Fibroblast of skin of back (primary cell): ENCODE data around the gene FBXW11.

Experiments used
- DNase-seq: peaks from one replicate; pipeline ENCODE4 v3.0.0-alpha.2; 2013

Gene FBXW11

GRCh38 chr5:172015346-172015745 is 8.9 kb upstream of the FBXW11 start:
- no peak for DNase-seq

GRCh38 chr5:172010278-172010677 is 3.8 kb upstream of the FBXW11 start:
- peak; percentile 12 for DNase-seq

DNA sequence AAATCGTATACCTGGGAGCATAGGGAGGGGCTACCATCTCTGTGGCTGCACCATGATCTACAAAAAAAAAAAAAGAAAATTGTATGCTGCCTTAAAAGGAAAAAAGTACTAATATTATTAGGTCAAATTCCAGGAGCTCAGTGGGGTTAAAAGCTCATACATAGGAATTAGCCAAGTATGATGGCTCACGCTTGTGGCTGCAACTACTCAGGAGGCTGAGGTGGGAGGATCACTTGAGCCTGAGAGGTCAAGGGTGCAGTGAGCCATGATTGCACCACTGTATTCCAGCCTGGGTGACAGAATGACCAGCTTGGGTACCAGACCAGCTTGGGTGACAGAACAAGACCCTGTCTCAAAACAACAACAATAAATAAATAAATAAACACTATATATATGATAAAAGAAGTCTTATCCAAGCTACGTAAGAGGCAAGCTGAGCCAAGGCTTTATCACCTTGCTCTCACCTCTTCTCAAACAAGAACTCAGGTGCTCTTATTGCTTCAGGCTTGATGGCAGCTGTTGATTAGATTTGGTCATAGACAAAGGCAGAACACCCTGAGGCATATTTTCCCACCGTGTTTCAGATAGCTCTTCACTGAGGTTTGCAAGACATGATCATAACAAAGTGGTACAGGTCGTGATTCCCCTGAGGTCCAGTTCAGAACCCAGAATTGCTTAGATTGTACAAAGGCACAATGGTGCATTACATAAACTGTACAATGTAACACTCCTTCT is 3.3 kb upstream of the FBXW11 start:
- no peak for DNase-seq

DNA sequence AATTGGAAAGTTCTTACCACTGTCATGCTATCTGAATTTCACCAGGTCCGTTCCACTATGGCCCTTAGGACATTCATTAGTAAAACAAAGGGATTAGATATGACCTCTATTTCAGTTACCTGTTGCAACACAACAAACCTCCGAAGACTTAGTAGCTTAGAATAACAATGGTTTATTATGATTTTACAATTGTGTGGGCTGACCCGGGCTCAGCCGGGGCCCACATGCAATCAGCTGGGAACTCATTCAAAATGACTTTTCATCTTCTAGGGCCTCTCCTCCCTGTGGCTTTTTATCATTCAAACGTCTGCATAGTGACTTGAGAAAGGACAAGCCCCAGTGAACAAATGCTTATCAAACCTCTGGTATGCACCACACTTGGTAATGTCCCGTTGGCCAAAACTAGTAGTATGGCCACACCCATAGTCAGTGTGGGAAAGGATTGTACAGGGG is 2.3 kb upstream of the FBXW11 start:
- DNase-seq: peak; percentile 45

- DNase-seq: peak; percentile 50
Measured at GRCh38 chr5:172008111-172008455, 1.6 kb upstream of the FBXW11 start.

- DNase-seq: peak; percentile 8
Measured at GRCh38 chr5:172007175-172008110, 1.0 kb upstream of the FBXW11 start.

GRCh38 chr5:172005708-172006320 is 624 bp downstream of the FBXW11 start:
- peak; percentile 24 for DNase-seq

DNA sequence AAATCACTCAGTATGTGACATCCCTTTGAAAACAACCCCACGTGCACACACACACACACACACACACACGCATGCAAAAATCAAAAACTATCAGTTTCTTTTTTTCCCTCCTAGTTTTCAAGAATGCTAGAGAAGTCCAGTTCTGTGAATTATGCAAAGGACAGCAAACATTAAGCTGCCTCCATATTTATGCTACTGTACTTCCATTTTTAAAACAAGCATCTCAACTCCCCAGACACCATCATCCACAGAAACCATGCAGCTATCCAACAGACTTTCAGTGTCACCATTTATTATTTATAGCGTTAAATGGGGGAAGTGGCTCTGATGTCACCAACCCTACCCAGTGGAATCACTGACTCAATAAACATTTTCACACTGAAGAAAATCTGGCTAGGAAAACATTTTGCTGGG is 1.6 kb downstream of the FBXW11 start:
- peak; percentile 43 for DNase-seq

DNA sequence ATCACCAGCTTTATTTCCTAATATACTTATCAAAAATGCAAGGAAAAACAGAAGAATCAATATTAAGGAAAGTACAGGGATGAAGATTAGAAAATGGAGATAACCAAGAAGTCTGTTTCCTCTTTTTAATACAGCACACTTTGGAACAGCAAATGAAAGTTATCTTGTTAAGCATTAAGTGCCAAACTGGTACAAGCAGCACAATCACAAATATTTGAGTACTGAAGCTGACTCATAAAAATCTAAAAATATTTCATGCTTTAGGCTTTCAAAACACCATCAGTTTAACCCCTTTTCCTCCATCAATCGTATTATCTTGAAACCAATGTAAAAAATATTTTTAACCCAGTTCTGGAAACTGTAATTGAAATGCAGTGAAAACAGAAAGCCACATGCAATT is 2.7 kb downstream of the FBXW11 start:
- DNase-seq: peak; percentile 49

- DNase-seq: no peak
Measured at GRCh38 chr5:172002840-172003512, 3.5 kb downstream of the FBXW11 start.

DNA sequence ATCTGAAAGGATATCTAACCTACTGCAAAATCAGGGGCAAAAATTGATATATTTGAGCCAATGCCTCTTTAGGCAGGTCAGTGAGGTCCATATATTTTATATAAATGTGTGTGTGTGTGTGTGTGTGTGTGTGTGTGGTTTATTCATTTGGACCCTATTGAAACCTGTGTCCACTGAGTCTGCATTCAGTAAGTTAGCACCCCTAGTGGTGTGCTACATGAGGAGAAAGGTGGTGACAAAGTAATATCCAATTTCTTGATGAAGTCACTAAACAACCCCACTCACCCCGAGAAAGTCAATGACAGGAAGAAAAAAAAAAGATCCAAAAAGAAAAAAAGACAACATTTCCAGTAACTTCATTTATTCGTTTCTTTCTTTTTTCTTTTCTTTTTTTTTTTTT is 4.1 kb downstream of the FBXW11 start:
- peak; percentile 19 for DNase-seq

DNA sequence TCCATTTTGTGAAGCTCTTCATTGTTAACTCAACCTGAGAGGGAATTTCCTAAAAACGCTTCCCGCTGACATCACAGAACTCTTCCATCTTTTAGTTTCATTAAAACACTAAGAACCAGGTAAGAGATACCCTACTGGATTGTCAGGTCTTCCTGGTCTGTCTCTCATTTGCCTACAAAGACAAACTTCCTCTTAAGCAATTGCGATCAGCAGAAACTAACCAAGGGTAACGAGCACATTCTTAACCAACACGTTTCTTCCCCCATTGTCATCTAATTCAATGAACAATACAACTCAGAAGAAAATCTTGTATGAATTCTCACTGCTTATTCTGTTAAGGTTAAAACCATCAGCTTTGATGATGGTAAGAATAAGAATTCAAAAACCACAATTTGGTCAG is 6.6 kb downstream of the FBXW11 start:
- DNase-seq: no peak

- DNase-seq: no peak
Measured at GRCh38 chr5:171999100-171999499, 7.3 kb downstream of the FBXW11 start.

GRCh38 chr5:171997011-171997410 is 9.4 kb downstream of the FBXW11 start:
- no peak for DNase-seq

GRCh38 chr5:171992813-171993212 is 13.6 kb downstream of the FBXW11 start:
- no peak for DNase-seq

DNA sequence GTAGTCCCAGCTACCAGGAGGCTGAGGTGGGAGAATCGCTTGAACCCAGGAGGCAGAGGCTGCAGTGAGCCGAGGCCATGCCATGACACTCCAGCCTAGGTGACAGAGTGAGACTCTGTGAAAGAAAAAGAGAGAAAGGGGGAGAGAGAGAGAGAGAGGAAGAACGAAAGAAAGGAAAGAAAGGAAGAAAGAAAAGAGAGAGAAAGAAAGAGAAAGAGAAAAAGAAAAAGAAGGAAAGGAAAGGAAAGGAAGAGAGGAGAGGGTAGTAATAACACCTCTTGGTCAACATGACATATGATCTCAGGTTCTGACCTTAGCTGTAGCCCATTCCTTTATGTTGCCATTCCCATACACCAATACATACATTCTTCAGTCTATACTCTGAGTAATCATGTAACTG is 14.1 kb downstream of the FBXW11 start:
- no peak for DNase-seq

GRCh38 chr5:171990713-171991015 is 15.8 kb downstream of the FBXW11 start:
- no peak for DNase-seq

DNA sequence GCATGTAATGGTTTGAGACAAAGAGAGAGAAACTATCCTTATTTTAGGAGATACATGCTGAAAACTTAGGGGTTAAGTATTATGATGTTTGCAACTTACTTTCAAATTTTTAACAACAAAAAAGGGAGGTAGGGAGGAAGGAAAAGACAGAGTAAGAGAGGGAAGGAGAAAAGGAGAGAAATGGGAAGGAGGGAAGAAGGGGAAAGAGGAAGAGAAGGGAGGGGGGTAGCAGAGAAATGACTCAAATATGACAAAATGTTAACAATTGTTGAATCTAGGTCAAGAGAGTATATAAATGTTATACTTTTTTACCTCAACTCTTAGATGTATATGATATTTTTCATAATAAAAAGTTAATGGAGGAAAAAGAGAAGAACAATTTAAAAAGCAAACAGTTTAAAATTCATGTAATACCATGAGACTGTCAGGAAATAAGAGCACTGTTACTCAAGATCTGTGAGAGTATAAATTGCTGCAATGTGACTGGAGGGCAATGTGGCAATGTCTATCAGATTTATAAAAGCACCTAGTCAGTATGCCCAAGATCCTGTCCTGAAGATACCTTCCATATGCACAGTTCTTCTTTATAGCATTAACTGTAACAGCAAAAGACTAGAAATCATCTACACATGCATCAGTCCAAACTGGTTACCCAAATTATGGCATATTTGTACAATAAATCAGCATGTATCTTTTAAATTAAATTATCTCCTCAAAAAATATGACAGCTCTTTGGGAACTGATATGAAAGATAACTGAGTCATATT is 16.3 kb downstream of the FBXW11 start:
- DNase-seq: no peak

GRCh38 chr5:171989276-171989675 is 17.2 kb downstream of the FBXW11 start:
- no peak for DNase-seq

DNA sequence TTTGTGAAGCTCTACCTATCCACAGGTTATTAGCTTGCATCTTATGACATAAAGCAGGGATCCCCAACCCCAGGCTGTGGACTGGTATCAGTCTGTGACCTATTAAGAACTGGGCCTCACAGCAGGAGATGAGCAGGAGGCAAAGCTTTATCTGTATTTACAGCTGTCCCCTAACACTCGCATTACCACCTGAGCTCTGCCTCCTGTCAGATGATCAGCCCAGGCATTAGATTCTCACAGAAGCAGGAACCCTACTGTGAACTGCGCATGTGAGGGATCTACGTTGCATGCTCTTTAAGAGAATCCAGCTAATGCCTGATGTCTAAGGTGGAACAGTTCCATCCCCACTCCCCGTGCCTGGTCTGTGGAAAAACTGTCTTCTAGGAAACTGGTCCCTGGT is 19.7 kb downstream of the FBXW11 start:
- DNase-seq: no peak

DNA sequence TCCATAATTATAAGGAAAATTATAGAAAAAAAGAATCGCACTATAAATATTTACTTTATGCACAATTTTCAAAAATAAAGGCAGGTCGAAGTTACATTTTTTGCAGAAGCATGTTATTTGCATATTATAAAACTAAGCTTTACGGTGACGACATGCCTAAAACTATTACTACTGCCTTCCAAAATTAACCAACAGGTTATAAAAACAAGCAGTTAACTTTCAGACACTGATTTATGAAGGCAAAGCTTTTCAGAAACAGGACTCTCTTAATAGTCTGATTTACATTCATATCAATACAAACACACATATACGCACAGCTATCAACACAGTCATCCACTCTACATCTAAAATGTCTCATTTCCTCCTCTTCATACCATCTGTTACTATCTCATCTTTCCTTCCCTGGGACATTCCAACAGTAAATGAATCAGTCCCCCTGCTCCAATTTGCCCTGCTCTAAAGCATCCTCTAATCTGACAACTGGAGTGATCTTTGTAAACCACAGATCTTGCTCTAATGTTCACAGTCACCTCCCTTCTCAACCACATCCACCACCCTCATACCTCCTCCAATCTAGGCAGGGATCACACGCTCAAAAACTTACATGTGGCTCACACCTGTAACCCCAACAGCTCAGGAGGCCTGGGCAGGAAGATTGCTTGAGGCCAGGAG is 21.6 kb downstream of the FBXW11 start:
- DNase-seq: peak; percentile 91

DNA sequence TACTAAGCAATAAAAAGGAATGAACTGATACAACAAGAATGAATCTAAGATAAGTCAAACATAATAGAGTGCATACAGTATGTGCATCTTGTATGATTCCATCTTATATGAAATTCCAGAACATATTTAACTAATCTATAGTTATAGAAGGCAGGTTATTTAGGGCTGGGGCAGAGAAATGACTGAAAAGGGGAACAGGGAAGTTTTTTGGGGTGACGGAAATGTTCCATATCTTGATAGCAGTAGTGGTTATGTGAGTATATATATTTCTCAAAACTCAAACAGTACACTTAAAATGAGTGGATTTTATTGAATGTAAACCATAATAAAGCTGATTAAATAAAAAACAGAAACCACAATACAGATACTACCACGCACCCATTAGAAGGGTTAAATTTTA is 24.6 kb downstream of the FBXW11 start:
- no peak for DNase-seq
